ENCODE results near the gene LRFN2.

LRFN2 gene

GRCh38 chr6:40505191-40505810, 81.9 kb downstream of the LRFN2 start:
- no peaks in the 10 kb centered on the region for H3K9me2 ChIP-seq (replicated peaks; ENCODE audit: control insufficient read depth, low read length)
- no peaks in the 10 kb centered on the region for H3K79me2 ChIP-seq (ENCODE audit: control insufficient read depth, low read length)
- TF ChIP-seq CTCF (IDR thresholded peaks at IDR 0.05; ENCODE audit: low read depth, low read length, poor library complexity, severe bottlenecking) (no peak), EZH2phosphoT487 (IDR thresholded peaks at IDR 0.05; ENCODE audit: borderline replicate concordance, low read length) (no peak)
- no peak overlapping the region for H3K27ac ChIP-seq (ENCODE audit: low read depth, low read length)
- no peaks in the 10 kb centered on the region for H3K4me1 ChIP-seq (ENCODE audit: control insufficient read depth, low read length)
- H3K36me3 ChIP-seq (ENCODE audit: control insufficient read depth, low read length) = no peaks in the 10 kb centered on the region
- H3K9me3 ChIP-seq (ENCODE audit: control insufficient read depth, insufficient read depth, low read length) = no peaks in the 10 kb centered on the region
- H4K20me1 ChIP-seq (ENCODE audit: control insufficient read depth, insufficient read depth, low read depth, low read length) = no peaks in the 10 kb centered on the region
- no peak overlapping the region for H3K4me2 ChIP-seq (ENCODE audit: low read length)
- H3K4me3 ChIP-seq (ENCODE audit: low read length) = no peak overlapping the region
- no peaks in the 10 kb centered on the region for H3K27me3 ChIP-seq (ENCODE audit: control insufficient read depth, low read length)
- H3F3A ChIP-seq (ENCODE audit: control insufficient read depth, insufficient read depth) = no peaks in the 10 kb centered on the region

DNA sequence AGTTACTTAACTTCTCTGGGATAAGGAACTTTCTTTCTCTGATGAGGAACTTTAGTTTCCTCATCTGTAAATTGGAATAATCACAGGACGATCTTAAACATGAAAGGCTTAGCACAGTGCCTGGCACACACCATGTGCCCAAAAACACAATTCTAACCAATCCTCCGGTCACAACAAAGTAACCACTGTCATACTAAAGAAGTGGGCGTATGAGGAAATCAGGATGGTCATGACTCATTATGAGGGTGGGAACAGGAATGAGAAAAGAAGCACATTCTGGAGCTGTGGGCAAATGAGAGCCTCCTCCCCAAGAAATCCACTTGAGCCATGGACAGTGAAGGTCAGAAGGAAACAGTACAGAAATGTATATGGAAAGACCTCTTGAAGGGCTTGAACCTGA, 82.9 kb downstream of the LRFN2 start:
- Histone ChIP-seq H3K27ac (ENCODE audit: low read depth, low read length) (no peak overlapping the region), H3K9me2 (replicated peaks; ENCODE audit: control insufficient read depth, low read length) (no peaks in the 10 kb centered on the region), H3K79me2 (ENCODE audit: control insufficient read depth, low read length) (no peaks in the 10 kb centered on the region), H3K36me3 (ENCODE audit: control insufficient read depth, low read length) (no peaks in the 10 kb centered on the region), H3K4me1 (ENCODE audit: control insufficient read depth, low read length) (no peaks in the 10 kb centered on the region), H3K27me3 (ENCODE audit: control insufficient read depth, low read length) (no peaks in the 10 kb centered on the region), H3K4me2 (ENCODE audit: low read length) (no peak overlapping the region), H3K4me3 (ENCODE audit: low read length) (no peak overlapping the region), H3F3A (ENCODE audit: control insufficient read depth, insufficient read depth) (no peaks in the 10 kb centered on the region), H3K9me3 (ENCODE audit: control insufficient read depth, insufficient read depth, low read length) (no peaks in the 10 kb centered on the region), H4K20me1 (ENCODE audit: control insufficient read depth, insufficient read depth, low read depth, low read length) (no peaks in the 10 kb centered on the region)
- TF ChIP-seq CTCF (IDR thresholded peaks at IDR 0.05; ENCODE audit: low read depth, low read length, poor library complexity, severe bottlenecking) (no peak), EZH2phosphoT487 (IDR thresholded peaks at IDR 0.05; ENCODE audit: borderline replicate concordance, low read length) (no peak)

DNA sequence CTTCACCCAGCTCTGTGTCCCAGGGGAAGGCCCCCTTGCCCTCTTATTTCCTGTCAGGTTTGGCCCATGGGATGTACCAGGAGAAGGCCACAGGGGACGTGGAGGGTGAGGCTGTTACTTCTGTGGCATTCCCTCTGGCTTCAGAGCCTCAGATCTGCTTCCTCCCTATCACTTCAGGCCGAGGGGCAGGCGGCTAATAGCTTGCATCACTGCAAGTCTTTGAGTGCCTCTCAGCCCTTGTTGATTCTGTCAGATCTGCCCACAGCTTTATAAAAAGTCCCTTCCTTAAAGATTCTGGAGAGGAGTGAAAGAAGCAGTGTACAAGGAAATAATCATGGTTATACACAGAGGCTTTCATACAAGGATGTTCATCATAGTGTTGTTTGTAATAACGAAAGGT, 86.9 kb downstream of the LRFN2 start:
- Histone ChIP-seq H3K36me3 (ENCODE audit: control insufficient read depth, low read length) (no peaks in the 10 kb centered on the region), H3K4me2 (ENCODE audit: low read length) (no peak overlapping the region), H3K9me2 (replicated peaks; ENCODE audit: control insufficient read depth, low read length) (no peaks in the 10 kb centered on the region), H3K4me1 (ENCODE audit: control insufficient read depth, low read length) (no peaks in the 10 kb centered on the region), H3K27me3 (ENCODE audit: control insufficient read depth, low read length) (peaks cover 10% of the 10 kb centered on the region; the same call in 1 of the 2 replicates), H3K79me2 (ENCODE audit: control insufficient read depth, low read length) (no peaks in the 10 kb centered on the region), H3K9me3 (ENCODE audit: control insufficient read depth, insufficient read depth, low read length) (no peaks in the 10 kb centered on the region), H3K27ac (ENCODE audit: low read depth, low read length) (no peak overlapping the region), H3F3A (ENCODE audit: control insufficient read depth, insufficient read depth) (no peaks in the 10 kb centered on the region), H3K4me3 (ENCODE audit: low read length) (no peak overlapping the region), H4K20me1 (ENCODE audit: control insufficient read depth, insufficient read depth, low read depth, low read length) (no peaks in the 10 kb centered on the region)
- TF ChIP-seq EZH2phosphoT487 (IDR thresholded peaks at IDR 0.05; ENCODE audit: borderline replicate concordance, low read length) = no peak
- no peak for TF ChIP-seq CTCF (IDR thresholded peaks at IDR 0.05; ENCODE audit: low read depth, low read length, poor library complexity, severe bottlenecking)
